GM12878 (cell line): ENCODE data around the gene SIGLEC11. TPM values are rescaled to one million over a fixed set of nuclear protein-coding genes. Genes with fewer than 3 reads are reported as not detected.

ENCODE experiments used
- ATAC-seq: fragments of 200-7000 bp; cut with Tn5 transposase; 3 replicates; pipeline ENCODE4 v1.9.1; 2020; ENCODE audit warnings: mild to moderate bottlenecking, moderate library complexity
- BruUV-seq: library from RNA; stranded (reverse); fragments of 400-500 nt; replicated peaks from 2 replicates; lab custom pipeline; 2021; lab: Mats Ljungman, UMichigan
- CTCF ChIA-PET: fragments of 300-600 bp; sonication (Branson Sonifier 250); formaldehyde crosslinking; extraction: SDS; loops from one replicate; lab custom pipeline; 2021; ENCODE audit warnings: inconsistent platforms; lab: Yijun Ruan, JAX
- POLR2A ChIA-PET: fragments of 350-600 bp; formaldehyde crosslinking; extraction: SDS; loops from one replicate; lab custom pipeline; 2021; ENCODE audit warnings: inconsistent platforms; lab: Charles Lee
- RAD21 ChIA-PET: fragments of 300-600 bp; sonication (Branson Sonifier 250); formaldehyde crosslinking; loops from one replicate; lab custom pipeline; 2023; ENCODE audit warnings: antibody characterized with exemption; ENCODE audit not compliant: unreplicated experiment; lab: Charles Lee
- SMC1A ChIA-PET: fragments of 300-600 bp; sonication (Branson Sonifier 250); formaldehyde crosslinking; loops from one replicate; lab custom pipeline; 2023; ENCODE audit not compliant: unreplicated experiment, uncharacterized antibody; lab: Charles Lee
- DNase-seq: peaks from one replicate; pipeline ENCODE4 v3.0.0-alpha.2; 2011; ENCODE audit warnings: low read depth, low spot score
- FAIRE-seq: peaks from 3 replicates; lab custom pipeline; 2011; peaks lifted over from hg19 to GRCh38; lab: Jason Lieb, UNC
- H2AFZ ChIP-seq: 2 replicates; pipeline ENCODE4 v1.6.0; 2011; ENCODE audit warnings: low read depth, low read length, control low read depth; ENCODE audit not compliant: control insufficient read depth
- H3K27ac ChIP-seq: 2 replicates; pipeline ENCODE4 v1.5.1; 2011; ENCODE audit warnings: control low read depth; ENCODE audit not compliant: control insufficient read depth, insufficient read depth
- H3K27me3 ChIP-seq, 2 experiments: replicated peaks in 1 of 2; 2 replicates each; pipeline versions ENCODE4 v1.6.0 to v1.6.1; 2011; ENCODE audit warnings: low read length in 1 of 2; ENCODE audit not compliant: control insufficient read depth in 2 of 2, insufficient read depth in 2 of 2
- H3K36me3 ChIP-seq, 2 experiments: 2 replicates each; pipeline ENCODE4 v1.5.1; 2011; ENCODE audit warnings: low read length in 1 of 2; ENCODE audit not compliant: control insufficient read depth in 2 of 2, insufficient read depth in 2 of 2
- H3K4me1 ChIP-seq: 2 replicates; pipeline ENCODE4 v1.6.1; 2011; ENCODE audit warnings: mild to moderate bottlenecking, low read length, moderate library complexity, mixed read lengths; ENCODE audit not compliant: control insufficient read depth, insufficient read depth
- H3K4me2 ChIP-seq: 2 replicates; pipeline ENCODE4 v1.6.0; 2011; ENCODE audit warnings: control low read depth; ENCODE audit not compliant: control insufficient read depth, insufficient read depth
- H3K4me3 ChIP-seq: fragments of 200-600 bp; sonication (generic); 2 replicates; pipeline ENCODE4 v1.5.1; 2016
- H3K79me2 ChIP-seq: 2 replicates; pipeline ENCODE4 v1.6.0; 2011; ENCODE audit warnings: low read length; ENCODE audit not compliant: control insufficient read depth, insufficient read depth
- H3K9ac ChIP-seq: 2 replicates; pipeline ENCODE4 v1.8.0; 2011; ENCODE audit warnings: low read length, control low read depth, mixed read lengths; ENCODE audit not compliant: control insufficient read depth, insufficient read depth
- H3K9me3 ChIP-seq: replicated peaks from 3 replicates; pipeline ENCODE4 v1.5.1; 2011; ENCODE audit warnings: mild to moderate bottlenecking, low read length; ENCODE audit not compliant: control insufficient read depth, insufficient read depth
- H4K20me1 ChIP-seq: 2 replicates; pipeline ENCODE4 v1.6.0; 2011; ENCODE audit not compliant: control insufficient read depth, insufficient read depth
- CHD1 ChIP-seq: IDR thresholded peaks from 2 replicates; pipeline ENCODE4 v1.6.1; 2012; ENCODE audit warnings: low read depth, low read length, improper control_type of control experiment
- CHD4 ChIP-seq: fragments of 200-600 bp; sonication (generic); IDR thresholded peaks from 2 replicates; pipeline ENCODE4 v1.6.1; 2016; ENCODE audit warnings: mild to moderate bottlenecking
- CREM ChIP-seq: IDR thresholded peaks from 2 replicates; pipeline ENCODE4 v1.6.1; 2014; ENCODE audit warnings: antibody characterized with exemption, low read depth
- DPF2 ChIP-seq: fragments of 450-650 bp; IDR thresholded peaks from 2 replicates; pipeline ENCODE4 v1.6.1; 2017; ENCODE audit warnings: mild to moderate bottlenecking
- ESRRA ChIP-seq: IDR thresholded peaks from 2 replicates; pipeline ENCODE4 v1.6.1; 2012; ENCODE audit warnings: mild to moderate bottlenecking, low read length, improper control_type of control experiment
- IRF4 ChIP-seq: IDR thresholded peaks from 2 replicates; pipeline ENCODE4 v1.6.1; 2011; ENCODE audit warnings: low read depth, low read length
- LARP7 ChIP-seq: fragments of 450-650 bp; IDR thresholded peaks from 2 replicates; pipeline ENCODE4 v1.6.1; 2017; ENCODE audit warnings: mild to moderate bottlenecking
- NFIC ChIP-seq: IDR thresholded peaks from 2 replicates; pipeline ENCODE4 v1.6.1; 2012; ENCODE audit warnings: low read depth, mild to moderate bottlenecking, inconsistent platforms, low read length, moderate library complexity
- PAX8 ChIP-seq: fragments of 450-650 bp; IDR thresholded peaks from 2 replicates; pipeline ENCODE4 v1.6.1; 2017; ENCODE audit warnings: mild to moderate bottlenecking, moderate library complexity
- RAD21 ChIP-seq: IDR thresholded peaks from 2 replicates; pipeline ENCODE4 v1.6.1; 2011; ENCODE audit warnings: mild to moderate bottlenecking, low read depth, low read length, moderate library complexity; ENCODE audit not compliant: insufficient read depth
- RBBP5 ChIP-seq: fragments of 200-600 bp; sonication (generic); conservative IDR thresholded peaks from 2 replicates; pipeline ENCODE4 v1.6.1; 2016
- SUPT20H ChIP-seq: IDR thresholded peaks from 2 replicates; pipeline ENCODE4 v1.6.1; 2011; ENCODE audit warnings: low read depth, mild to moderate bottlenecking, low read length, moderate library complexity, borderline replicate concordance; ENCODE audit not compliant: control insufficient read depth
- TCF7 ChIP-seq: IDR thresholded peaks from 2 replicates; pipeline ENCODE4 v1.6.1; 2014; ENCODE audit warnings: antibody characterized with exemption, borderline replicate concordance
- WGBS: methylation state at CpG from one replicate; pipeline ENCODE4 v1.1.6; 2016; ENCODE audit warnings: low lambda C conversion rate; ENCODE audit not compliant: insufficient replicate concordance, insufficient coverage; ENCODE audit errors: missing lambda C conversion rate; 5-methylcytosine and 5-hydroxymethylcytosine counted together
- in situ Hi-C: fragments of 300-500 bp; cut with MboI; formaldehyde crosslinking; loops from 9 replicates; pipeline ENCODE4 v1.14.3; 2018; ENCODE audit warnings: mixed read lengths
- intact Hi-C: fragments of 100-400 bp; cut with micrococcal nuclease; formaldehyde crosslinking; loops from one replicate; pipeline ENCODE4 v1.14.2; 2022; ENCODE audit not compliant: unreplicated experiment
- polyA plus RNA-seq, 11 experiments: library from polyadenylated mRNA; depleted of rRNA in 4 of 11; unstranded in 6 of 11; stranded (reverse) in 5 of 11; fragments of >200 nt; fragmentation: Nextera tagmentation in 4 of 11; fragmentation: Illumina TruSeq in 1 of 11; extraction: Ambion mirVana in 4 of 11; extraction: Trizol in 1 of 11; gene quantifications; 1 replicate in 1 of 11; 2 replicates in 10 of 11; pipeline versions ENCODE4 v1.2.1 to v1.2.3, GENCODE V29; 2011 to 2016; ENCODE audit warnings: inconsistent platforms in 2 of 11, missing spikeins in 2 of 11, low read depth in 1 of 11
- total RNA-seq, 4 experiments: library from RNA; depleted of rRNA in 3 of 4; stranded (reverse); fragments of >200 nt in 3 of 4; fragmentation: Illumina TruSeq in 1 of 4; extraction: Trizol in 1 of 4; gene quantifications; 2 replicates each; pipeline versions ENCODE4 v1.2.1 to v1.2.3, GENCODE V29; 2013 to 2021
- TF ChIP-seq, protein P1 (sequence below): fragments of 450-650 bp; IDR thresholded peaks from 2 replicates; pipeline ENCODE4 v1.6.1; 2016; ENCODE audit warnings: mild to moderate bottlenecking
- TF ChIP-seq, protein P2 (sequence below): fragments of 450-650 bp; IDR thresholded peaks from 2 replicates; pipeline ENCODE4 v1.6.1; 2017; ENCODE audit warnings: mild to moderate bottlenecking, low read depth, inconsistent platforms; ENCODE audit not compliant: poor library complexity, severe bottlenecking
- TF ChIP-seq, protein P3 (sequence below): IDR thresholded peaks from 2 replicates; pipeline ENCODE4 v1.6.1; 2012; ENCODE audit warnings: low read depth, low read length, improper control_type of control experiment

SIGLEC11 gene
- total and polyA plus RNA-seq, 10 of the 15 experiments (the other 5 are each of a cell fraction or from before 2014, with no cell fraction given): not detected

DNA sequence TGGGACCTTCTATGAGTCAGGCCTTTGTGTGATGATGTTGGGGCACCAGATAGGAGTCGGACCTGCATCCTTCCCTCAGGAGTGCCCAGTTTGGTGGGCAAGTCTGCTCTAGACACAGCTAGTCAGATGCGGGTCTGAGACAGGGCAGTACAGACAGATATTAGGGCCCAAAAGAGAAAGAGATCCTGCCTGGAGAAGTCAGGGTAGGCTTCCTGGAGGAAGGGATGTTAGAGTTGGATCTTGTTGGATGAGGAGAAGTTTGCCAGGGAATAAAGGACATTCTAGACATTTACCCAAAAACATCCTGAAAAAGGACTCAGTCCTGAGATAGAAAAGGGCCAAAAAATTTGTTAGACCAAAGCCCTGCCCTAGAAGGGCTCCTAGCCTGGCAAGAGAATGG lies 47.0 kb upstream of the SIGLEC11 start (continued):
- no peak for TF ChIP-seq CREM
- TF ChIP-seq DPF2: no peak
- TF ChIP-seq TCF7: no peak
- TF ChIP-seq IRF4: no peak
- TF ChIP-seq, all 136 proteins: peak for 0

DNA sequence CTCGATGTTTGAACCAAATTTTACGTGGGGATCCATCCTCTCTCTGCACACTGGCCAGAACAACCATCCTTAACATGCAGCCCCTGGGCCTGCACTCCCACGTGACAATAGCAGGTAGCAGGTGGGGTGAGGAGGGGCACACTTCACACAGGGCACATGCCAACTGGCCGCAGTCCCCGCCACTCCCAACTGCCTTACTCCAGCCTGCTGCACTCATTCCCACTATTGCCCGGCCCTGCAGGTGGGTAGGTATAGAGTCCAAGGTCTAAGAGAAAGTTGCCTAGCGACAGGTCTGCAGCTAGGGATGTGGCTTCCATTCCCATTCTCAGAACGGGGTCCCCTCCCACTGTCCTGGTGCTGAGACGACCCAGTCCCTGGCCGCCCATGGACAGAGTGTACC lies 46.2 kb upstream of the SIGLEC11 start:
- CTCF ChIA-PET: no interaction called here

More for the DNA sequence above, 46.2 kb upstream of the SIGLEC11 start:
- Histone ChIP-seq H3K4me3 (no peak overlapping the region), H3K4me2 (no peak overlapping the region), H3K9me3 (no peaks in the 10 kb centered on the region), H3K27ac (no peak overlapping the region), H3K36me3 (peaks cover 13% of the 10 kb centered on the region in 2 experiments; a peak in 3 of 4 replicates), H3K79me2 (no peaks in the 10 kb centered on the region; the same call in 1 of the 2 replicates), H3K27me3 (no peaks in the 10 kb centered on the region), H4K20me1 (no peaks in the 10 kb centered on the region), H3K9ac (no peak overlapping the region), H2AFZ (no peak overlapping the region), H3K4me1 (peaks cover 16% of the 10 kb centered on the region)
- no TSS peak for BruUV-seq
- intact Hi-C loops: no loop called here
- DNase-seq: no peak
- ChIA-PET POLR2A (no interaction called here), RAD21 (no interaction called here), SMC1A (no interaction called here)
- no peak for TF ChIP-seq IRF4
- TF ChIP-seq, protein P1, sequence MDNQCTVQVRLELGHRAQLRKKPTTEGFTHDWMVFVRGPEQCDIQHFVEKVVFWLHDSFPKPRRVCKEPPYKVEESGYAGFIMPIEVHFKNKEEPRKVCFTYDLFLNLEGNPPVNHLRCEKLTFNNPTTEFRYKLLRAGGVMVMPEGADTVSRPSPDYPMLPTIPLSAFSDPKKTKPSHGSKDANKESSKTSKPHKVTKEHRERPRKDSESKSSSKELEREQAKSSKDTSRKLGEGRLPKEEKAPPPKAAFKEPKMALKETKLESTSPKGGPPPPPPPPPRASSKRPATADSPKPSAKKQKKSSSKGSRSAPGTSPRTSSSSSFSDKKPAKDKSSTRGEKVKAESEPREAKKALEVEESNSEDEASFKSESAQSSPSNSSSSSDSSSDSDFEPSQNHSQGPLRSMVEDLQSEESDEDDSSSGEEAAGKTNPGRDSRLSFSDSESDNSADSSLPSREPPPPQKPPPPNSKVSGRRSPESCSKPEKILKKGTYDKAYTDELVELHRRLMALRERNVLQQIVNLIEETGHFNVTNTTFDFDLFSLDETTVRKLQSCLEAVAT: no peak
- TF ChIP-seq PAX8: no peak
- TF ChIP-seq LARP7: no peak
- TF ChIP-seq CHD1: no peak
- no peak for TF ChIP-seq RAD21
- no peak for TF ChIP-seq RBBP5
- TF ChIP-seq, protein P2, sequence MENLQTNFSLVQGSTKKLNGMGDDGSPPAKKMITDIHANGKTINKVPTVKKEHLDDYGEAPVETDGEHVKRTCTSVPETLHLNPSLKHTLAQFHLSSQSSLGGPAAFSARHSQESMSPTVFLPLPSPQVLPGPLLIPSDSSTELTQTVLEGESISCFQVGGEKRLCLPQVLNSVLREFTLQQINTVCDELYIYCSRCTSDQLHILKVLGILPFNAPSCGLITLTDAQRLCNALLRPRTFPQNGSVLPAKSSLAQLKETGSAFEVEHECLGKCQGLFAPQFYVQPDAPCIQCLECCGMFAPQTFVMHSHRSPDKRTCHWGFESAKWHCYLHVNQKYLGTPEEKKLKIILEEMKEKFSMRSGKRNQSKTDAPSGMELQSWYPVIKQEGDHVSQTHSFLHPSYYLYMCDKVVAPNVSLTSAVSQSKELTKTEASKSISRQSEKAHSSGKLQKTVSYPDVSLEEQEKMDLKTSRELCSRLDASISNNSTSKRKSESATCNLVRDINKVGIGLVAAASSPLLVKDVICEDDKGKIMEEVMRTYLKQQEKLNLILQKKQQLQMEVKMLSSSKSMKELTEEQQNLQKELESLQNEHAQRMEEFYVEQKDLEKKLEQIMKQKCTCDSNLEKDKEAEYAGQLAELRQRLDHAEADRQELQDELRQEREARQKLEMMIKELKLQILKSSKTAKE: no peak
- TF ChIP-seq ESRRA: no peak
- TF ChIP-seq NFIC: no peak
- TF ChIP-seq SUPT20H: no peak
- TF ChIP-seq, protein P3, sequence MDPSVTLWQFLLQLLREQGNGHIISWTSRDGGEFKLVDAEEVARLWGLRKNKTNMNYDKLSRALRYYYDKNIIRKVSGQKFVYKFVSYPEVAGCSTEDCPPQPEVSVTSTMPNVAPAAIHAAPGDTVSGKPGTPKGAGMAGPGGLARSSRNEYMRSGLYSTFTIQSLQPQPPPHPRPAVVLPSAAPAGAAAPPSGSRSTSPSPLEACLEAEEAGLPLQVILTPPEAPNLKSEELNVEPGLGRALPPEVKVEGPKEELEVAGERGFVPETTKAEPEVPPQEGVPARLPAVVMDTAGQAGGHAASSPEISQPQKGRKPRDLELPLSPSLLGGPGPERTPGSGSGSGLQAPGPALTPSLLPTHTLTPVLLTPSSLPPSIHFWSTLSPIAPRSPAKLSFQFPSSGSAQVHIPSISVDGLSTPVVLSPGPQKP: no peak
- no peak for TF ChIP-seq CHD4
- 92% methylated on average over 10 of the region's 10 CpGs for WGBS
- FAIRE-seq: no peak
- in situ Hi-C loops: no loop called here
- no peak for ATAC-seq
